Erythroblast (primary cell): ENCODE data around the gene VSX2.

Experiments used
- GATA1 ChIP-seq: IDR thresholded peaks from 2 replicates; pipeline ENCODE4 v1.6.1; 2011; ENCODE audit warnings: low read depth, mild to moderate bottlenecking, control low read depth, low read length, moderate library complexity
- POLR2A ChIP-seq: IDR thresholded peaks from 2 replicates; pipeline ENCODE4 v1.6.1; 2011; ENCODE audit warnings: mild to moderate bottlenecking, low read length

GRCh38 chr14:74204491-74204890 lies 34.8 kb upstream of the VSX2 start:
- TF ChIP-seq POLR2A (no peak), GATA1 (no peak)
